ENCODE measurements around the gene PKD2L2. TPM values are rescaled to one million over a fixed set of nuclear protein-coding genes. Genes with fewer than 3 reads are reported as not detected.
A peak's percentile ranks its signal among the peaks of the same experiment; 100 is the strongest.

PKD2L2 gene
- under 1 TPM in 1 of 7 donors, not detected in 6; 0.20 TPM for total RNA-seq
- polyA plus RNA-seq = under 1 TPM in 1 of 2 donors, not detected in 1; 0.05 TPM
- long read RNA-seq, donor 1, partial matches to known transcripts = 0 of 4 reads
- long read RNA-seq, donor 1, other reads (novel, unspliced or antisense) = 4 of 4 reads
- long read RNA-seq, donor 2 = 0 reads
- long read RNA-seq, donor 3, partial matches to known transcripts = 0 of 2 reads
- long read RNA-seq, donor 3, other reads (novel, unspliced or antisense) = 2 of 2 reads

GRCh38 chr5:137888863-137889759 lies at the start of gene PKD2L2:
Gene PKD2L2 (plus strand): TSS chr5:137889457. CDS start chr5:137889492, 35 bp downstream.
- Histone ChIP-seq H3K27ac (peak within 1 kb of the TSS; percentile 72 to 89), H3K4me3 (peak within 1 kb of the TSS; percentile 41), H3K4me1 (ENCODE audit: insufficient read depth) (peaks cover 7% of the 10 kb centered on the region), H3K9me3 (no peaks in the 10 kb centered on the region), H3K36me3 (no peaks in the 10 kb centered on the region), H3K27me3 (no peaks in the 10 kb centered on the region)
- 8 to 13% (median 12%) methylated on average over 59 of the region's 59 CpGs for WGBS, 3 donors
- no peak for TF ChIP-seq EP300 (IDR thresholded peaks at IDR 0.05)
- peak; percentile 39 for TF ChIP-seq POLR2A (IDR thresholded peaks at IDR 0.05)
- TF ChIP-seq CTCF (IDR thresholded peaks at IDR 0.05) = no peak
- DNase-seq = peak; percentile 83 to 91 (median 85)
- intact Hi-C loops (cut with DNase I) = no loop called here

GRCh38 chr5:137842296-137842695 lies 47.0 kb upstream of the PKD2L2 start:
- Histone ChIP-seq H3K4me1 (ENCODE audit: insufficient read depth) (no peaks in the 10 kb centered on the region), H3K27ac (no peak overlapping the region), H3K27me3 (no peaks in the 10 kb centered on the region), H3K9me3 (no peaks in the 10 kb centered on the region), H3K36me3 (no peaks in the 10 kb centered on the region), H3K4me3 (no peak overlapping the region)
- no peak for DNase-seq
- intact Hi-C loops (cut with DNase I) = no loop called here
- TF ChIP-seq EP300 (IDR thresholded peaks at IDR 0.05) = no peak
- no peak for TF ChIP-seq CTCF (IDR thresholded peaks at IDR 0.05)
- no peak for TF ChIP-seq POLR2A (IDR thresholded peaks at IDR 0.05)
- WGBS, 3 donors = 75 to 87% (median 87%) methylated on average over 5 of the region's 5 CpGs

- intact Hi-C loops (cut with DNase I) = no loop called here
- Histone ChIP-seq H3K9me3 (no peaks in the 10 kb centered on the region), H3K4me1 (ENCODE audit: insufficient read depth) (no peaks in the 10 kb centered on the region), H3K36me3 (no peaks in the 10 kb centered on the region), H3K27ac (no peak overlapping the region), H3K27me3 (no peaks in the 10 kb centered on the region), H3K4me3 (no peak overlapping the region)
- no peak for DNase-seq
- TF ChIP-seq POLR2A (IDR thresholded peaks at IDR 0.05) (no peak), EP300 (IDR thresholded peaks at IDR 0.05) (no peak), CTCF (IDR thresholded peaks at IDR 0.05) (no peak)
- 70 to 84% (median 79%) methylated on average over 4 of the region's 4 CpGs for WGBS, 3 donors
These were observed 45.5 kb upstream of the PKD2L2 start for GRCh38 chr5:137843676-137844299.

- Histone ChIP-seq H3K27me3 (no peaks in the 10 kb centered on the region), H3K4me1 (ENCODE audit: insufficient read depth) (no peaks in the 10 kb centered on the region), H3K27ac (no peak overlapping the region), H3K9me3 (no peaks in the 10 kb centered on the region), H3K36me3 (no peaks in the 10 kb centered on the region), H3K4me3 (no peak overlapping the region)
- no peak for DNase-seq
- intact Hi-C loops (cut with DNase I) = no loop called here
- TF ChIP-seq EP300 (IDR thresholded peaks at IDR 0.05) = no peak
- TF ChIP-seq CTCF (IDR thresholded peaks at IDR 0.05) = no peak
- no peak for TF ChIP-seq POLR2A (IDR thresholded peaks at IDR 0.05)
These were observed 43.8 kb upstream of the PKD2L2 start for GRCh38 chr5:137845472-137845871.

Measured in ovary (tissue), 10 donors.